ENCODE results near the gene NAP1L4.

Gene NAP1L4

DNA sequence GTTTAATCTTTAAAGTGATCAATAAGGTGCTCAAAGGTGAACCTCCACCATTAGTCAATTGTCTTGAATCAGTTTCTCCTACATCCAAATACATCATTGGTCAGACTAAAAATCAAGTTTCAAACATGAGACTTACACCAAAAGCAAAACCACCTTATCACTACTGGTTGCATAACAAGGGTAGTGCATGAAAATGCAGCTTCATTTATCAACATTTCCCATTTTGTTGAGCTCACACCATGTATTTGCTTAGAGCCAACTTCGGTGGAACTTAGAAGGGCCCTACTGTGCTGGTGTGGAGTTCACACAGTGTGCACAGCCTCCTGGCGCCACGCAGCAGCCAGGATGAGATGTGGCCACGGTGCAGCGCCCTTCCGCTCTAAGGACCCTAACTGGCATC, 39.8 kb downstream of the NAP1L4 start:
- TF ChIP-seq EP300 (IDR thresholded peaks at IDR 0.05; ENCODE audit: borderline replicate concordance) = no peak
- TF ChIP-seq, protein P1, sequence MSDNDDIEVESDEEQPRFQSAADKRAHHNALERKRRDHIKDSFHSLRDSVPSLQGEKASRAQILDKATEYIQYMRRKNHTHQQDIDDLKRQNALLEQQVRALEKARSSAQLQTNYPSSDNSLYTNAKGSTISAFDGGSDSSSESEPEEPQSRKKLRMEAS (IDR thresholded peaks at IDR 0.05) = no peak
- TF ChIP-seq TCF12 (IDR thresholded peaks at IDR 0.05; ENCODE audit: low read depth) = no peak
- TF ChIP-seq TAF1 (IDR thresholded peaks at IDR 0.05; ENCODE audit: low read depth) = no peak
- TF ChIP-seq TEAD4 (IDR thresholded peaks at IDR 0.05) = no peak
- TF ChIP-seq EGR1 (IDR thresholded peaks at IDR 0.05) = no peak
- TF ChIP-seq, protein P2, sequence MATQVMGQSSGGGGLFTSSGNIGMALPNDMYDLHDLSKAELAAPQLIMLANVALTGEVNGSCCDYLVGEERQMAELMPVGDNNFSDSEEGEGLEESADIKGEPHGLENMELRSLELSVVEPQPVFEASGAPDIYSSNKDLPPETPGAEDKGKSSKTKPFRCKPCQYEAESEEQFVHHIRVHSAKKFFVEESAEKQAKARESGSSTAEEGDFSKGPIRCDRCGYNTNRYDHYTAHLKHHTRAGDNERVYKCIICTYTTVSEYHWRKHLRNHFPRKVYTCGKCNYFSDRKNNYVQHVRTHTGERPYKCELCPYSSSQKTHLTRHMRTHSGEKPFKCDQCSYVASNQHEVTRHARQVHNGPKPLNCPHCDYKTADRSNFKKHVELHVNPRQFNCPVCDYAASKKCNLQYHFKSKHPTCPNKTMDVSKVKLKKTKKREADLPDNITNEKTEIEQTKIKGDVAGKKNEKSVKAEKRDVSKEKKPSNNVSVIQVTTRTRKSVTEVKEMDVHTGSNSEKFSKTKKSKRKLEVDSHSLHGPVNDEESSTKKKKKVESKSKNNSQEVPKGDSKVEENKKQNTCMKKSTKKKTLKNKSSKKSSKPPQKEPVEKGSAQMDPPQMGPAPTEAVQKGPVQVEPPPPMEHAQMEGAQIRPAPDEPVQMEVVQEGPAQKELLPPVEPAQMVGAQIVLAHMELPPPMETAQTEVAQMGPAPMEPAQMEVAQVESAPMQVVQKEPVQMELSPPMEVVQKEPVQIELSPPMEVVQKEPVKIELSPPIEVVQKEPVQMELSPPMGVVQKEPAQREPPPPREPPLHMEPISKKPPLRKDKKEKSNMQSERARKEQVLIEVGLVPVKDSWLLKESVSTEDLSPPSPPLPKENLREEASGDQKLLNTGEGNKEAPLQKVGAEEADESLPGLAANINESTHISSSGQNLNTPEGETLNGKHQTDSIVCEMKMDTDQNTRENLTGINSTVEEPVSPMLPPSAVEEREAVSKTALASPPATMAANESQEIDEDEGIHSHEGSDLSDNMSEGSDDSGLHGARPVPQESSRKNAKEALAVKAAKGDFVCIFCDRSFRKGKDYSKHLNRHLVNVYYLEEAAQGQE (IDR thresholded peaks at IDR 0.05; ENCODE audit: low read depth) = no peak

DNA sequence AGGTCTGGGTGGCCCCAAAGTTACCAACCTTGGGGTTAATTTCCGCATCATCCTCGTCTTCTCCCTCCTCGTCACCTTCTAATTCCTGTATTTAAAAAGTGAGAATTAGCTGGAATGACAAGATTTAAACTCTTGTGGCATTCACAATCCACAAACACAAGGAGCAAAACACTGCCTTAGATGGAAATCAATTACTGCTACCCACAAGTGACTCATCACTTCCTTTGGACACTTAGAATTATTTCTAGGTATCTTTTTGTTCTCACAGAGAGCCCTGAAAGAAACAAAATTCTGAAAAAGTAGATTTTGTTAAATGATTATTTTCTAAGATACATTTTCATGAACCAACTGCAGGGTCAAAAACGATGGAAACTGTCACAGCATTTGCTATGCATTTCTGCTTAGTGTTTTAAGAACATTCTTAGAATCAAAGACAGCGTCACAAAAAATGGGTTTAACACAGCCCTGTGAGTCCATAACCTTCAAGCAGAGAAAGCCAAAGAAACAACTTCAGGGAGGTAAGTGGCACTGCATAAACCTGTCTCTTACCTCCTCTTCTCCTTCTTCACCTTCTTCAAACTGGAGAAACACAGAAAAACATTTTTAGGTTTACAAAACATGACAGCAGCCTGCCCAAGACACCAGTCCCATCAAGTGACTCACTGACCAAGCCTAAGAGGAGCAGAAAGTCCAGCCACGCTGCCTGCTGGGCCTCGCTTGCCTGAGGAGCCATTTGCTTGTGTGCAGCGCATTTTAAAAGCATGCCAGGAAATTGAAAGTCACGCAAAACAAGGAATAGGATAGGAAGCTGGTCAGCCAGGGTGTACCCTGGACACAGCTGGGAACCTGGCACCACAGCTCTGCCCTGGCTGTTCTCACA, 40.7 kb downstream of the NAP1L4 start:
- no peak for TF ChIP-seq CREB1 (IDR thresholded peaks at IDR 0.05; ENCODE audit: low read depth)
- TF ChIP-seq TCF12 (IDR thresholded peaks at IDR 0.05; ENCODE audit: low read depth) = no peak
- TF ChIP-seq, protein P2 (IDR thresholded peaks at IDR 0.05; ENCODE audit: low read depth) = no peak
- TF ChIP-seq EP300 (IDR thresholded peaks at IDR 0.05; ENCODE audit: borderline replicate concordance) = no peak
- TF ChIP-seq, protein P1 (IDR thresholded peaks at IDR 0.05) = no peak
- TF ChIP-seq TEAD4 (IDR thresholded peaks at IDR 0.05) = no peak
- TF ChIP-seq RAD21 (IDR thresholded peaks at IDR 0.05; ENCODE audit: low read depth) = no peak
- no peak for TF ChIP-seq FOXM1 (IDR thresholded peaks at IDR 0.05; ENCODE audit: borderline replicate concordance, low read depth)
- TF ChIP-seq NFIC (IDR thresholded peaks at IDR 0.05) = no peak
- no peak for TF ChIP-seq CEBPB (IDR thresholded peaks at IDR 0.05)

DNA sequence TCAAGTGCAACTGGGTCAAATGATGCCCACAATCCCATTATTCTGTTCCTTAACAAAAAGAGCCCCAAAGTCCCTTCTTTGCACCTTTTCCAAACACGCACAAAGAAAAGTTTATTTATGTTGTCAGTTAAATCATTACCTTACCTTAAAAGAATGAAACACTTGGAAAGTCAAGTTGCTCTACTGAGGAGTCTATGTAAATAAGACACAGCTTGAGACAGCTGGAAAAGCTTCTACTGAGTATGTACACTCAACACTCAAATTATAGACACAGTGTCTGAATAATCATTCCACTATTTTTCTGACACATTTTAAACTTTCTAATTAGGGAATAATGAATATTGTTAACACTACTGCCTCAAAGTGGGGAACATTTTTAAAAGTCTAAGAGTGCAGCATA, 41.3 kb downstream of the NAP1L4 start:
- TF ChIP-seq NFIC (IDR thresholded peaks at IDR 0.05) (no peak), TAF1 (IDR thresholded peaks at IDR 0.05; ENCODE audit: low read depth) (no peak)

DNA sequence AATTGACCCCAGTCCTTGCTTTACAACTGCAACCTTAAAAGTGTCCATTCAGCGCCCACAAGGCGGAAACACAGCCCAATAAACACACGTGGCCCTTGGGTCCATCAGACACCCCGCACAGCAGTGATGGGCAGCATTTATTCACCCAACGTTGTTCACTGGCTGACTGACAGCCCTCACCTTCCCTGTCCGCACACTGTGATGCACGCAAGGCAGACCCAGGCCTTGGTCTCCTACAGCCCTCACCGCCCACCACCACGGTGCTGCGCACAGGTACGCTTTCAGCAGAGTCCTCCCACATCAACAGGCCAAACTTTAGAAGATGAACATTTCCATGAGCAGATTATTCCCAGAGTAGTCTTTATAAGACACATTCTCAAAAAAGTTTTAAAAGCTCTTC, 42.2 kb downstream of the NAP1L4 start:
- TF ChIP-seq TAF1 (IDR thresholded peaks at IDR 0.05; ENCODE audit: low read depth) (no peak), CREB1 (IDR thresholded peaks at IDR 0.05; ENCODE audit: low read depth) (no peak), CEBPB (IDR thresholded peaks at IDR 0.05) (no peak), EGR1 (IDR thresholded peaks at IDR 0.05) (no peak), TEAD4 (IDR thresholded peaks at IDR 0.05) (no peak), YY1 (IDR thresholded peaks at IDR 0.05; ENCODE audit: low read depth) (no peak), RAD21 (IDR thresholded peaks at IDR 0.05; ENCODE audit: low read depth) (no peak), EP300 (IDR thresholded peaks at IDR 0.05; ENCODE audit: borderline replicate concordance) (no peak), NFIC (IDR thresholded peaks at IDR 0.05) (no peak), TCF12 (IDR thresholded peaks at IDR 0.05; ENCODE audit: low read depth) (no peak), ZBTB7A (IDR thresholded peaks at IDR 0.05; ENCODE audit: low read depth) (no peak), FOXM1 (IDR thresholded peaks at IDR 0.05; ENCODE audit: borderline replicate concordance, low read depth) (no peak)
- TF ChIP-seq, protein P3, sequence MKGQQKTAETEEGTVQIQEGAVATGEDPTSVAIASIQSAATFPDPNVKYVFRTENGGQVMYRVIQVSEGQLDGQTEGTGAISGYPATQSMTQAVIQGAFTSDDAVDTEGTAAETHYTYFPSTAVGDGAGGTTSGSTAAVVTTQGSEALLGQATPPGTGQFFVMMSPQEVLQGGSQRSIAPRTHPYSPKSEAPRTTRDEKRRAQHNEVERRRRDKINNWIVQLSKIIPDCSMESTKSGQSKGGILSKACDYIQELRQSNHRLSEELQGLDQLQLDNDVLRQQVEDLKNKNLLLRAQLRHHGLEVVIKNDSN (IDR thresholded peaks at IDR 0.05) = no peak
- TF ChIP-seq, protein P2 (IDR thresholded peaks at IDR 0.05; ENCODE audit: low read depth) = no peak
- TF ChIP-seq, protein P1 (IDR thresholded peaks at IDR 0.05) = no peak

DNA sequence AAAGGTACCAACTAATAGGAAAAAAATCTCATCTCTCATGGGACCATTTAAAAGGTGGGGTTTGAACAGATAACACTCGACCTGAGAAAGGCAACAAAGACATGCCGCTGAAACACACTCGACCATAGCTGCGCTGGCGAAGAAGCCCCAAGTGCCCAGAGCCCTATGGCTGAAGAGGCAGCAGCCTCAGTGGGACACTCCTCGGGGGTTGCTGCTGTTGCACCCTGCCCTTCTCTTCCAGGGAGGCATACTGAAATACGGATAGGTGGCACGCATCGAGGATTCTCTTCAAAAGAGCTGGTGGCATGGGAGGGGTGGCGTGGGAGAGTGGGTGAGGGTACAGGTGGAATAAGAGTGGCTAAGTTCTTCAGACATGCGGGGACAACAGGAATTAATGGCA, 44.4 kb downstream of the NAP1L4 start:
- TF ChIP-seq, protein P2 (IDR thresholded peaks at IDR 0.05; ENCODE audit: low read depth) = no peak
- TF ChIP-seq FOXM1 (IDR thresholded peaks at IDR 0.05; ENCODE audit: borderline replicate concordance, low read depth) = no peak
- TF ChIP-seq RAD21 (IDR thresholded peaks at IDR 0.05; ENCODE audit: low read depth) = no peak
- no peak for TF ChIP-seq ZBTB7A (IDR thresholded peaks at IDR 0.05; ENCODE audit: low read depth)
- TF ChIP-seq TEAD4 (IDR thresholded peaks at IDR 0.05) = no peak
- no peak for TF ChIP-seq TCF12 (IDR thresholded peaks at IDR 0.05; ENCODE audit: low read depth)
- TF ChIP-seq CREB1 (IDR thresholded peaks at IDR 0.05; ENCODE audit: low read depth) = no peak
- no peak for TF ChIP-seq TAF1 (IDR thresholded peaks at IDR 0.05; ENCODE audit: low read depth)
- no peak for TF ChIP-seq EP300 (IDR thresholded peaks at IDR 0.05; ENCODE audit: borderline replicate concordance)
- TF ChIP-seq YY1 (IDR thresholded peaks at IDR 0.05; ENCODE audit: low read depth) = no peak
- TF ChIP-seq, protein P1 (IDR thresholded peaks at IDR 0.05) = no peak
- TF ChIP-seq, protein P3 (IDR thresholded peaks at IDR 0.05) = no peak
- no peak for TF ChIP-seq NFIC (IDR thresholded peaks at IDR 0.05)
- no peak for TF ChIP-seq EGR1 (IDR thresholded peaks at IDR 0.05)
- TF ChIP-seq CEBPB (IDR thresholded peaks at IDR 0.05) = no peak

All from Ishikawa (cell line).